GM18499 (cell line): ENCODE measurements around the gene ZCCHC24.
"Not testable (repeated sequence)": the region's sequence is repeated elsewhere in the genome, so short reads cannot be mapped to it uniquely, and the experiment has no call there.

Source experiments
- ATAC-seq: cut with Tn5 transposase; IDR thresholded peaks from one replicate; pipeline ENCODE4 v1.9.1; 2021; ENCODE audit warnings: moderate number of reproducible peaks; ENCODE audit not compliant: insufficient read depth, unreplicated experiment

The ZCCHC24 gene

GRCh38 chr10:79447911-79448731, 2.7 kb upstream of the ZCCHC24 start:
- no peak for ATAC-seq

- ATAC-seq = not testable (repeated sequence)
Measured at GRCh38 chr10:79447249-79447648, 1.8 kb upstream of the ZCCHC24 start.

- ATAC-seq = no peak
Measured at GRCh38 chr10:79446758-79447084, 1.3 kb upstream of the ZCCHC24 start.

- peak; percentile 7 for ATAC-seq
Measured at GRCh38 chr10:79445977-79446757, 743 bp upstream of the ZCCHC24 start.

GRCh38 chr10:79444199-79445119, 965 bp downstream of the ZCCHC24 start:
- ATAC-seq = peak; percentile 3

GRCh38 chr10:79443338-79444198, 1.9 kb downstream of the ZCCHC24 start:
- ATAC-seq = no peak

- no peak for ATAC-seq
Measured at GRCh38 chr10:79442171-79443040, 3.0 kb downstream of the ZCCHC24 start.

GRCh38 chr10:79441433-79441832, 4.0 kb downstream of the ZCCHC24 start:
- no peak for ATAC-seq

GRCh38 chr10:79440281-79440680, 5.1 kb downstream of the ZCCHC24 start:
- no peak for ATAC-seq

GRCh38 chr10:79438699-79439085, 6.7 kb downstream of the ZCCHC24 start:
- ATAC-seq = no peak

- no peak for ATAC-seq
Measured at GRCh38 chr10:79438021-79438698, 7.3 kb downstream of the ZCCHC24 start.

GRCh38 chr10:79437111-79437814, 8.2 kb downstream of the ZCCHC24 start:
- no peak for ATAC-seq

- ATAC-seq = no peak
Measured at GRCh38 chr10:79436850-79437103, 8.6 kb downstream of the ZCCHC24 start.

GRCh38 chr10:79436066-79436849, 9.2 kb downstream of the ZCCHC24 start:
- ATAC-seq = no peak

- no peak for ATAC-seq
Measured at GRCh38 chr10:79435271-79436065, 10.0 kb downstream of the ZCCHC24 start.

GRCh38 chr10:79434821-79435251, 10.6 kb downstream of the ZCCHC24 start:
- ATAC-seq = no peak
